ENCODE results near the gene LIPN.
"Not testable (repeated sequence)": the region's sequence is repeated elsewhere in the genome, so short reads cannot be mapped to it uniquely, and the experiment has no call there.

Gene LIPN

GRCh38 chr10:88731296-88731695, 28.5 kb upstream of the LIPN start:
- no peak for TF ChIP-seq CTCF (IDR thresholded peaks at IDR 0.05; ENCODE audit: low read depth, low read length)
- no peak for DNase-seq (ENCODE audit: extremely low read depth, low read depth)

GRCh38 chr10:88733215-88733614, 26.6 kb upstream of the LIPN start:
- TF ChIP-seq CTCF (IDR thresholded peaks at IDR 0.05; ENCODE audit: low read depth, low read length): no peak

DNA sequence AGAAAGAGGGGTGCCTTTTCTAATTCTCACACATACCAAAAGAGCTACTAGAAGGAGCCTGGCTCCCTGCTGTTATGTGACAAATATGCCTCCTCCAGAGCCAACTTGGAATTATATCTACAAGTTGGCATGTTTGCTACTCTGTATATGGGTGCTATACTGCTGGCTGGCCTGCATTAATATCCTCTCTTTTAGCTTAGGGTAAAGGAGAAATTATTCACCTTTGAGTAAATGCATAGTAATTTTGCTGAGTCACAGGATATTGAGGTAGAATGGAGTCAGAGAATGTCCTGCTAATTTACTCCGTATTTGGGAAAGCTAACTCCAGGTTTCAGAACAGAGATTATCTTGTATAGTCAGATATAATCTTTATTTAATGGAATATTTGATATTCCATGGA, 24.2 kb upstream of the LIPN start:
- DNase-seq (ENCODE audit: extremely low read depth, low read depth): no peak
- TF ChIP-seq CTCF (IDR thresholded peaks at IDR 0.05; ENCODE audit: low read depth, low read length): no peak

More at GRCh38 chr10:88733215-88733614, 26.6 kb upstream of the LIPN start:
- DNase-seq (ENCODE audit: extremely low read depth, low read depth): no peak

- not testable (repeated sequence) for DNase-seq (ENCODE audit: extremely low read depth, low read depth)
Observed at GRCh38 chr10:88741921-88742320, 17.9 kb upstream of the LIPN start.

DNA sequence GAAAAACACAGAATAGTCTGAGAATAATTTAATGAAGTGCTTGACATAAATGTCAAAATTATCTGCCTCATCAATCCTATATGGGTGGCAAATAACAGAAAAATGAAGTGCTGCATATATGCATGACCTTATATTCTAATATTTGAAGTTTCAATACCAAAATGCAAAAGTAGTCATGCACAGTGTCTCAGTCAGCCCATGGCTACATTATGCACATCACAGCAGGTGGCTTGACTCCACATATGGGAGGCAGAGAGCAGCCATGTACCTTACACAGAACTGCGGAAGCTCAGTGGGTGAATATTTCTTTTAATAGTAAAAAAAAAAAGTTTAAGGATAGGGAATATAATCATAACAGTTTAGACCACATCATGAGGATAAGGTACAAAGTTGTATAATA, 17.4 kb upstream of the LIPN start:
- no peak for DNase-seq (ENCODE audit: extremely low read depth, low read depth)
- TF ChIP-seq CTCF (IDR thresholded peaks at IDR 0.05; ENCODE audit: low read depth, low read length): no peak

GRCh38 chr10:88744002-88744401, 15.8 kb upstream of the LIPN start:
- no peak for DNase-seq (ENCODE audit: extremely low read depth, low read depth)
- no peak for TF ChIP-seq CTCF (IDR thresholded peaks at IDR 0.05; ENCODE audit: low read depth, low read length)

DNA sequence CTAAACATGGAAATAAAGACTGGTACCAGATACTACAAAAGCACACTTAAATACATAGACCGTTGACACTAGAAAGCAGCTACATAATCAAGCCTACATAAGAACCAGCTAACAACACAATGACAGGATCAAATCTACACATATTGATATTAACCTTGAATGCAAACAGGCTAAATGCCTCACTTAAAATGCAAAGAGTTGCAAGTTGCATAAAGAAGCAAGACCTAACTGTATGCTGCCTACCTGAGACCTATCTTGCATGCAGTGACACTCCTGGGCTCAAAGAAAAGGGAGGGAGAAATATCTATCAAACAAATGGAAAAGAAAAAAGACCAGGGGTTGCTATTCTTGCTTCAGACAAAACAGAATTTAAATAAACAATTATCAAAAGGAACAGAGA, 14.2 kb upstream of the LIPN start:
- no peak for TF ChIP-seq CTCF (IDR thresholded peaks at IDR 0.05; ENCODE audit: low read depth, low read length)
- DNase-seq (ENCODE audit: extremely low read depth, low read depth): no peak

DNA sequence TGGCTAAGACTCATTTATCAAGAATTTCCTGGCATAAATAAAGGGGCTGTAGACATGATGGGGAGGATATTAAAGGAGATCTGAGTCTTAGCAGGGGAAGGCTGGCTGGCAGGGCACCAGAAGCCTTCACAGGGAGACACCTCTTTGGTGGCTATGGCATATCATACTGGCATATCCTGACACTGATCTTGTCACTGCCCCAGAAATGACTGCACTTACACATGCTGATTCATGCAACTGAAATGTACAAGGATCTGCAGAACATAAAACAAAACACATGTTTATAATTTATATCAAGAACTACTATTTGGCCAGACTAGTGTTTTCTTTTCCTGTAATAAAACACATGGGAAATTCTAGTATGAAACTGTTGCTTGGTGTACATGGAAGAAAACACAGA, 5.5 kb upstream of the LIPN start:
- no peak for TF ChIP-seq CTCF (IDR thresholded peaks at IDR 0.05; ENCODE audit: low read depth, low read length)
- peak; percentile 41 for DNase-seq (ENCODE audit: extremely low read depth, low read depth)

Measured in AG09319 (cell line).